Measurements from ENCODE around the gene CYP4F8.
"Not testable (repeated sequence)": the region's sequence is repeated elsewhere in the genome, so short reads cannot be mapped to it uniquely, and the experiment has no call there.

CYP4F8 gene, protein sequence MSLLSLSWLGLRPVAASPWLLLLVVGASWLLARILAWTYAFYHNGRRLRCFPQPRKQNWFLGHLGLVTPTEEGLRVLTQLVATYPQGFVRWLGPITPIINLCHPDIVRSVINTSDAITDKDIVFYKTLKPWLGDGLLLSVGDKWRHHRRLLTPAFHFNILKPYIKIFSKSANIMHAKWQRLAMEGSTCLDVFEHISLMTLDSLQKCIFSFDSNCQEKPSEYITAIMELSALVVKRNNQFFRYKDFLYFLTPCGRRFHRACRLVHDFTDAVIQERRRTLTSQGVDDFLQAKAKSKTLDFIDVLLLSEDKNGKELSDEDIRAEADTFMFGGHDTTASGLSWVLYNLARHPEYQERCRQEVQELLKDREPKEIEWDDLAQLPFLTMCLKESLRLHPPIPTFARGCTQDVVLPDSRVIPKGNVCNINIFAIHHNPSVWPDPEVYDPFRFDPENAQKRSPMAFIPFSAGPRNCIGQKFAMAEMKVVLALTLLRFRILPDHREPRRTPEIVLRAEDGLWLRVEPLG

DNA sequence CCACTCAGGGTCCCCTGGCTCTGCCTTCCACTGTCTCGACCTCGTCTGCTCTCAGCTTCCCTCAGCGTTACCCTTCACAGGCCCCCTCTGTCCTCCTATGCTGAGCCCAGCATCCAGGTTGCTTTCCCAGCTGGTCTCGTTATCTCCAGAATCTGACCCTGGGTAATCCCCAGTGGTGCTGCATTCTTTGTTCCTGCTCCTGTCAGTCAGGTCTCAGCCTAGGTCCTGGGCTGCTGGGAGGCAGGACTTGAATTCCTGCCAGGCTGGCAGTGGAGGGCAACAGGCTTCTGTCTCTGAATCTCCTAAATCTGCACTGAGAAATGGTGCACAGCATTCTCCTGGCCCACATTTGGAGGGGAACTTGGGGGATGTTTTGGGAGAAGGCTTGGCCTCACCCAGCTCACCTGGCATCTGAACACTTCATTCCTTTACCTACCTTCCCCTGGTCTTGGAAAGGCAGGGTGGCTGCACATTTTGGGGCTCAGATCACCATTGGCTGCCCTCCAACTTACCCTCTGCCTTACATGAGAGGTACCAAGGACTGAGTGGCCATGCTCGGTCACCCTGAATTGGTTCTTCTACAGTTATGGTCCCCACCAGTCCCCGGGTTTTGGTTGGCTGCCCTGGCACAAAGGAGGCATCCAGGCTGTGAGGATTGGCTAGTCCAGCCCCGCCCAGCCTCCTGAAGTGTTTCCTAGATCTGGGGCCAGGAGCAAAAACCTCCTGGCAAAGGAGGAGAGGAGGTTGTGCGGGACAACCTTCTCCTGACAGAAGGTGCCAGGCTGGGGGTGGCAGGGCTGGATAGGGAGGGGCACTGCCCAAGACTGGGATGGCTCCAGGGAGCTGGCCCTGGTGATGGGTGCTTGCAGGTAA, at the start of gene CYP4F8:
Gene CYP4F8, plus strand, starts transcription at position 712 of the 873 bp plus-strand sequence. CDS start 399 bp downstream, outside the sequence.
- no peak for DNase-seq (ENCODE audit: low spot score)

GRCh38 chr19:15570420-15570819, 44.6 kb upstream of the CYP4F8 start:
- DNase-seq (ENCODE audit: low spot score) = no peak

GRCh38 chr19:15575406-15575805, 39.6 kb upstream of the CYP4F8 start:
- DNase-seq (ENCODE audit: low spot score) = no peak

- DNase-seq (ENCODE audit: low spot score) = no peak
Observed at GRCh38 chr19:15576526-15577156, 38.4 kb upstream of the CYP4F8 start.

DNA sequence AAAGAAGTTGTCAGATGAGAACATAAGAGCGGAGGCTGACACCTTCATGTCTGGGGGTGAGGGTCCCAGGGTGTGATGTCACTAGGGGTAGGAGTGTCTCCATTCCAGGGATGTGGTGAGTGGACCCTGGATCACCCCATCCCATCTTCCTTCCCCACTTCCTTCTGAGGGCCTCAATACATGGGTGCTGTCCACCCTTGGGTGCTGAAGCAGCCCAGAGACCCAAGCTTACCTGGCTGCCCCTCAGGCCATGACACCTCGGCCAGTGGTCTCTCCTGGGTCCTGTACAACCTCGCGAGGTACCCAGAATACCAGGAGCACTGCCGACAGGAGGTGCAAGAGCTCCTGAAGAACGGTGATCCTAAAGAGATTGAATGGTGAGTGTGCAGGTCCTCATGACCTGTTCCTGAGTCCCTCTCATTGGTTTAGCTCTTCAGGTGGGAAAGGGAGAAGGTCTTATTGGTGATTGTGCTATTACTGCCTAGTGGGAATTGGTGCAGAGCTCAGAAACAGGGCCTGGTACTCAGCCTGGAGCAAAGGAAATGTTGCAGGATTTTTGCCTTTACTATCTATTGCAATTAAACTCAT, 37.7 kb upstream of the CYP4F8 start:
- no peak for DNase-seq (ENCODE audit: low spot score)

- no peak for DNase-seq (ENCODE audit: low spot score)
Observed at GRCh38 chr19:15583346-15583745, 31.7 kb upstream of the CYP4F8 start.

DNA sequence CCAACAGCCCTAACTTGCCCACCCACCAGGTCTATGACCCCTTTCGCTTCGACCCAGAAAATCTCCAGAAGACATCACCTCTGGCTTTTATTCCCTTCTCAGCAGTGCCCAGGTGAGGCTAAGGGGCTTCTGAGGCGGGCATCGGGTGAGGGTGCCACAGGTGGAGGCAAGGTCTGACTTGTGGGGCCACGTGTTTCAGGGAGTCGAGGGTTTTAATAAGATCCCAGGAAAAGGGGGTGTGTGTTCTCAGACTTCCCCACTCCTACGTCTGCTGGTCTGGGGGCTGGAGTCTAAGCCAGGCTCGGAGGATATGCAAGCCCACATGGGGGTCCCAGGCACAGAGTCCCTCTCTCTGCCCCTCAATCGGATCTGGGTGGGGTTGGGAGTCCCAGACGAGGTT, 30.9 kb upstream of the CYP4F8 start:
- no peak for DNase-seq (ENCODE audit: low spot score)

DNA sequence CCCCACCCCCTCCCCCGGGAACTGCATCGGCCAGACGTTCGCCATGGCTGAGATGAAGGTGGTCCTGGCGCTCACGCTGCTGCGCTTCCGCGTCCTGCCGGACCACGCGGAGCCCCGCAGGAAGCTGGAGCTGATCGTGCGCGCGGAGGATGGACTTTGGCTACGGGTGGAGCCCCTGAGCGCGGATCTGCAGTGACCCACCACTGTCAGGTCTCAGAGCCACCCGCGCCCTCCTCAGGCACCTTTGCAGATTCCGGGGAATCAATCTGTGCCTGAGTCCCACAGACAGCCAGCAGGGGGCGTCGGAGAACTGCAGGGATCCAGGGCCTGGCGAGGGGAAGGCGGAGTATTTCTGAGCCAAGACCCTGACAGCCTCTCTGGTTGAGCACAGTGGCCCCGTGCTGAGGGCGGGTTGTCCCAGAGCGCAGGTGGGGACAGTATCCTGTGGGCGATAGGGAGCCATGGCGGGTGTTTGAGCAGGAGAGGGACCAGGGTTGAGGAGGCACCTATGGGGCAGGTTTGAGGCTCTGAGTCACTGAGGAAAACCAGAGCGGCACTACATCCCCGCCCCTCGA, 30.4 kb upstream of the CYP4F8 start:
- peak; percentile 86 for DNase-seq (ENCODE audit: low spot score)

- no peak for DNase-seq (ENCODE audit: low spot score)
Observed at GRCh38 chr19:15587663-15588062, 27.4 kb upstream of the CYP4F8 start.

DNA sequence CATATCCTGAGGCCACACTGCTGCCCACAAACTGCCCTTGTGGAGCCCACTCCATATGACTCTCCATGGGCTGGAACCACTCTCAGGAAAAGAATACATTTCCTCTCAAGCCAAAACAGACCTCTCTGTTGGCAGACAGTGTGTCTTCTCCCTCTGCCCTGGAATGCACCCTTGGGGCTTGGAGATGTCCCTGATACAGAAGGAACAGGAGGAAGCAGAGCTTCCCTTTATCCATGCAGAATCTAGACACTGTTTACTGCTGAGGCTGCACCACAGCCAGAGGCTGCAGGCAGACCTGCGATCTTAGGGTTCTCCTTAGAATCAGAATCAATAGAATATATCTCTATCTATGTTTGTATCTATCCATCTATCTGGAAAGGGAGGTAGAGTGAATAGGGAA, 26.8 kb upstream of the CYP4F8 start:
- DNase-seq (ENCODE audit: low spot score) = no peak

GRCh38 chr19:15589760-15590451, 25.1 kb upstream of the CYP4F8 start:
- no peak for DNase-seq (ENCODE audit: low spot score)

- DNase-seq (ENCODE audit: low spot score) = no peak
Observed at GRCh38 chr19:15591796-15592195, 23.2 kb upstream of the CYP4F8 start.

GRCh38 chr19:15592506-15592905, 22.5 kb upstream of the CYP4F8 start:
- DNase-seq (ENCODE audit: low spot score) = not testable (repeated sequence)

DNA sequence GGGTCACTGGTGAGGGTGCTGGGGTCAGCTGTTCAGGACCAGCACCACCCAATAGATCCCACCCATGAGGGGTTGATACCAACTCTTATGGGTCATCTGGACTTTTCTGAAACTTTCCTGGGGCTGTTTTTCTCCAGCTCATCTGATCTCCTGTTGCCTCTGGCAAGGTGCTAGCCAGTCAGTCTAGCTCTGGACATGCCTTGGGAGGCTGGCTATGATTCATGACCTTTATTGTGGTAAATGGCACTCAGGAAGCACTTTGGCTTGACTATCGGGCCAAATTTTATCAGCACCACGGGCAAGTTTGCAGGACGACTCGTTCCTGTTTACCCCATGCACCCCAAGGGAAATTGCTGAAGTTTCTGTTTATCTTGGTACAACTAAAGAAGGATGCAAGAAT, 21.3 kb upstream of the CYP4F8 start:
- DNase-seq (ENCODE audit: low spot score) = not testable (repeated sequence)

GRCh38 chr19:15595069-15595468, 19.9 kb upstream of the CYP4F8 start:
- no peak for DNase-seq (ENCODE audit: low spot score)

DNA sequence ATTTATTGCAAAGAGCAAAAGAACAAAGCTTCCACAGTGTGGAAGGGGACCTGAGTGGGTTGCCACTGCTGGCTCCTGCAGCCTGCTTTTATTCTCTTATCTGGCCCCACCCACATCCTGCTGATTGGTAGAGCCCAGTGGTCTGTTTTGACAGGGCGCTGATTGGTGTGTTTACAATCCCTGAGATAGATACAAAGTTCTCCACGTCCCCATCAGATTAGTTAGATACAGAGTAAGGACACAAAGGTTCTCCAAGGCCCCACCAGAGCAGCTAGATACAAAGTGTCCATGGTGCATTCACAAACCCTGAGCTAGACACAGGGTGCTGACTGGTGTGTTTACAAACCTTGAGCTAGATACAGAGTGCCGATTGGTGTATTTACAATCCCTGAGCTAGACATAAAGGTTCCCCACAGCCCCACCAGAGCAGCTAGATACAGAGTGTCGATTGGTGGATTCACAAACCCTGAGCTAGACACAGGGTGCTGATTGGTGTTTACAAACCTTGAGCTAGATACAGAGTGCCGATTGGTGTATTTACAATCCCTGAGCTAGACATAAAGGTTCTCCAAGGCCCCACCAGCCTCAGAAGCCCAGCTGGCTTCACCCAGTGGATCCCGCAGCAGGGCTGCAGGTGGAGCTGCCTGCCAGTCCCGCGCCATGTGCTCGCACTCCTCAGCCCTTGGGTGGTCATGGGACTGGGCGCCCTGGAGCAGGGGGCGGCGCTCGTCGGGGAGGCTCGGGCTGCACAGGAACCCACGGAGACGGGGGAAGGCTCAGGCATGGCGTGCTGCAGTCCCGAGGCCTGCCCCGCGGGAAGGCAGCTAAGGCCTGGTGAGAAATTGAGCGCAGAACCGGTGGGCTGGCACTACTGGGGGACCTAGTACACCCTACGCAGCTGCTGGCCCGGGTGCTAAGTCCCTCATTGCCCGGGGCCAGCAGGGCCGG, 6.8 kb upstream of the CYP4F8 start:
- not testable (repeated sequence) for DNase-seq (ENCODE audit: low spot score)

GRCh38 chr19:15609261-15609660, 5.8 kb upstream of the CYP4F8 start:
- DNase-seq (ENCODE audit: low spot score) = no peak

- DNase-seq (ENCODE audit: low spot score) = no peak
Observed at GRCh38 chr19:15612342-15612741, 2.7 kb upstream of the CYP4F8 start.

DNA sequence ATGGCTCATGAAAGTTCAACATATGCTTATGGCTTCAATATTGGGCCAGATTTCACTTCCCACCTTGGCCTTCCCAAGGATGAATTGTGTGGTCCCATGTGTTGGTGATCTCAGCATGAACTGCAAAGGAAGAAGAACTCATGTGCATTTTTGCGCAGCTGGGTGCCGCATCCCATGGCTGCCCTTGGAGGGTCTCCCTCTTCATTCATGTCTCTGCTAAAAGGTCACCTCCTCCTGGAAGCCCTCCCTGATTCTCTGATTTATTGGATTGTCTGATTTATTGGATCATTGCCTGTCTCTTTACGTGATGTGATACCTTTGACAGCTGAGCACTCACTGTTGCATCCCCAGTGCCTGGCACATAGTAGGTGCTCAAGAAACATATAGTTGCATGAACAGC, 1.7 kb upstream of the CYP4F8 start:
- no peak for DNase-seq (ENCODE audit: low spot score)

DNA sequence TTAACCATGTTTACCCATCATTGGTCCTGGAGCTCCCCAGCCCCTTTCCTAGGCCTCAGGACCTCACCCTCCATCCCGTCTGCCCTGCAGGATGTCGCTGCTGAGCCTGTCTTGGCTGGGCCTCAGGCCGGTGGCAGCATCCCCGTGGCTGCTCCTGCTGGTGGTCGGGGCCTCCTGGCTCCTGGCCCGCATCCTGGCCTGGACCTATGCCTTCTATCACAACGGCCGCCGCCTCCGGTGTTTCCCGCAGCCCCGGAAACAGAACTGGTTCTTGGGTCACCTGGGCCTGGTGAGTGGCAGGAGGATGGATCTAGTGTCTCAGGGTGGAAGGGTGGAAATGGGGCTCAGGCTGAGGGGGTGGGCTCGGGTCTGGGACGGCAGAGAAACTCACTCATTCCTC, 508 bp downstream of the CYP4F8 start:
- no peak for DNase-seq (ENCODE audit: low spot score)
